Measurements from ENCODE around the gene ACER1. TPM values are rescaled to one million over a fixed set of nuclear protein-coding genes. Genes with fewer than 3 reads are reported as not detected.
A peak's percentile ranks its signal among the peaks of the same experiment; 100 is the strongest.

ACER1 gene, protein sequence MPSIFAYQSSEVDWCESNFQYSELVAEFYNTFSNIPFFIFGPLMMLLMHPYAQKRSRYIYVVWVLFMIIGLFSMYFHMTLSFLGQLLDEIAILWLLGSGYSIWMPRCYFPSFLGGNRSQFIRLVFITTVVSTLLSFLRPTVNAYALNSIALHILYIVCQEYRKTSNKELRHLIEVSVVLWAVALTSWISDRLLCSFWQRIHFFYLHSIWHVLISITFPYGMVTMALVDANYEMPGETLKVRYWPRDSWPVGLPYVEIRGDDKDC
- 0.38 to 0.66 TPM (median 0.39 TPM) in 3 replicates for polyA plus RNA-seq
- polyA plus RNA-seq (2011; ENCODE audit: low read depth), result 2.2 TPM
- polyA plus RNA-seq (2011; cell fraction: cytosol; rRNA removed), result 0.21 and 0.28 TPM in 2 replicates
- 0.75 and 1.0 TPM in 2 replicates for polyA plus RNA-seq (2011; cell fraction: nucleus; rRNA removed)
- polyA plus RNA-seq (2012; ENCODE audit: low replicate concordance), result 0.17 and 12.2 TPM in 2 replicates
- 0.90 to 1.0 TPM (median 0.92 TPM) in 3 replicates for polyA minus RNA-seq
- not detected for polyA minus RNA-seq (2011; cell fraction: cytosol; rRNA and poly(A)+ RNA removed)
- 0.54 and 1.1 TPM in 2 replicates for polyA minus RNA-seq (2011; cell fraction: nucleus; rRNA and poly(A)+ RNA removed)

DNA sequence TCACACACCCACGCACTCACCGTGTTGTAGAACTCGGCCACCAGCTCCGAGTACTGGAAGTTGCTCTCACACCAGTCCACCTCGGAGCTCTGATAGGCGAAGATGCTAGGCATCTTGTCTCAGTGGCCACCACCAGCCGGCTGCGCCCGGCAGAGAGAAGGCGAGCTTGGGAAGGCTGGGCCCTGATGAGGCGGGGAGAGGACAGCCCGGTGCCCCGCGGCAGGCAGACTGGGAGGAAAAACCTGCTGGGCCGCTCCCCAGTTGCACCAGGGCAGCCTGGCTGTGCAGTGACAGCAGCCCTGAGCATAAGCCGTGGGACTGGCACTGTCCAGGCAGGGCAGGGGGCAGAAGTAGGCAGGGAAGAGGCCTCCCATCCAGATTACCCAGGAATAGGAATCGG is at the start of gene ACER1:
Gene ACER1, minus strand, starts transcription at position 174 of the 400 bp plus-strand sequence. Its CDS starts 61 bp downstream, at position 113.
- Histone ChIP-seq H3K4me2 (ENCODE audit: control insufficient read depth, extremely low read depth, insufficient read depth, low read depth, low read length) (no peak within 1 kb of the TSS), H2AFZ (ENCODE audit: control insufficient read depth, low read length) (peak within 1 kb of the TSS; percentile 6), H3K36me3 (ENCODE audit: control insufficient read depth in 2 of 2, extremely low read depth in 1 of 2, insufficient read depth in 2 of 2, low read length in 2 of 2) (no peaks in the 10 kb centered on the region), H3K4me3 (ENCODE audit: control insufficient read depth in 2 of 3, extremely low read depth in 1 of 3, insufficient read depth in 2 of 3, low read depth in 1 of 3, low read length in 3 of 3) (no peak within 1 kb of the TSS), H3K27ac (ENCODE audit: control insufficient read depth, insufficient read depth, low read length) (no peak within 1 kb of the TSS), H3K9me1 (ENCODE audit: control insufficient read depth, extremely low read depth, insufficient read depth, low read length) (no peaks in the 10 kb centered on the region), H3K79me2 (ENCODE audit: control insufficient read depth, insufficient read depth, low read length) (no peaks in the 10 kb centered on the region), H3K4me1 (ENCODE audit: control insufficient read depth, extremely low read depth, insufficient read depth, low read length) (no peaks in the 10 kb centered on the region), H3K27me3 (ENCODE audit: control insufficient read depth, extremely low read depth, insufficient read depth, low read length) (peaks cover 5% of the 10 kb centered on the region), H3K9ac (ENCODE audit: control insufficient read depth, extremely low read depth, insufficient read depth, low read length) (no peak within 1 kb of the TSS), H3K9me3 (ENCODE audit: control insufficient read depth, low read depth, low read length) (no peaks in the 10 kb centered on the region), H4K20me1 (ENCODE audit: control insufficient read depth, extremely low read depth, insufficient read depth, low read length) (no peaks in the 10 kb centered on the region)
- TF ChIP-seq EZH2 (IDR thresholded peaks at IDR 0.05; ENCODE audit: low read length), result no peak
- TF ChIP-seq, protein P1, sequence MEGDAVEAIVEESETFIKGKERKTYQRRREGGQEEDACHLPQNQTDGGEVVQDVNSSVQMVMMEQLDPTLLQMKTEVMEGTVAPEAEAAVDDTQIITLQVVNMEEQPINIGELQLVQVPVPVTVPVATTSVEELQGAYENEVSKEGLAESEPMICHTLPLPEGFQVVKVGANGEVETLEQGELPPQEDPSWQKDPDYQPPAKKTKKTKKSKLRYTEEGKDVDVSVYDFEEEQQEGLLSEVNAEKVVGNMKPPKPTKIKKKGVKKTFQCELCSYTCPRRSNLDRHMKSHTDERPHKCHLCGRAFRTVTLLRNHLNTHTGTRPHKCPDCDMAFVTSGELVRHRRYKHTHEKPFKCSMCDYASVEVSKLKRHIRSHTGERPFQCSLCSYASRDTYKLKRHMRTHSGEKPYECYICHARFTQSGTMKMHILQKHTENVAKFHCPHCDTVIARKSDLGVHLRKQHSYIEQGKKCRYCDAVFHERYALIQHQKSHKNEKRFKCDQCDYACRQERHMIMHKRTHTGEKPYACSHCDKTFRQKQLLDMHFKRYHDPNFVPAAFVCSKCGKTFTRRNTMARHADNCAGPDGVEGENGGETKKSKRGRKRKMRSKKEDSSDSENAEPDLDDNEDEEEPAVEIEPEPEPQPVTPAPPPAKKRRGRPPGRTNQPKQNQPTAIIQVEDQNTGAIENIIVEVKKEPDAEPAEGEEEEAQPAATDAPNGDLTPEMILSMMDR (optimal IDR thresholded peaks at IDR 0.05 in 1 of 3, IDR thresholded peaks at IDR 0.05 in 1 of 3, conservative IDR thresholded peaks at IDR 0.05 in 1 of 3; ENCODE audit: extremely low read depth in 1 of 3, insufficient read depth in 2 of 3, low read length in 3 of 3), result no peak
- no peak for DNase-seq (ENCODE audit: low read depth, low spot score)
- dilution Hi-C loops (cut with MboI; ENCODE audit: extremely low pct_ligation_motif_present, low sequenced_read_pairs), result no loop called here
- FAIRE-seq, result no peak

DNA sequence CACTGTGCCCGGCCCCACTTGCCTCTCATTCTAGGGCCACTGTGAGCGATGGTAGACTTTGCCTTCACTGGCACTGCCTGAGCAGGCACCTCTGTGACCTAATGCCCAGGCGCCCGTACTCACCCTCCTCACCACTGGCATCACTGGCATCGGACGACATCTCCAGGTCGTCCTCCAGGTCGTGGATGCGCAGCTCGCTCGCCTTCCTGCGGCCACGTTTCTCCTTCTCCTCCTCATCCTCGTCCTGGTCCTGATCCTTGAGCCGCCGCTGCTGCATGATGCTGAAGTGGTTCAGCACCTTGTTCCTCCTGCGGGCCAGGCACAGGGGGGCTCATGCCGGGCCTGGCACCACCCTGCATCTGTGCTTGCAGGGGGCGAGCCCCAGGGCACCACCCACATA is 49.8 kb upstream of the ACER1 start:
- FAIRE-seq, result no peak
- Histone ChIP-seq H3K27me3 (ENCODE audit: control insufficient read depth, extremely low read depth, insufficient read depth, low read length) (no peaks in the 10 kb centered on the region), H3K9ac (ENCODE audit: control insufficient read depth, extremely low read depth, insufficient read depth, low read length) (no peak overlapping the region), H3K27ac (ENCODE audit: control insufficient read depth, insufficient read depth, low read length) (no peak overlapping the region), H3K9me1 (ENCODE audit: control insufficient read depth, extremely low read depth, insufficient read depth, low read length) (no peaks in the 10 kb centered on the region), H3K79me2 (ENCODE audit: control insufficient read depth, insufficient read depth, low read length) (peaks cover 2% of the 10 kb centered on the region), H4K20me1 (ENCODE audit: control insufficient read depth, extremely low read depth, insufficient read depth, low read length) (no peaks in the 10 kb centered on the region), H3K9me3 (ENCODE audit: control insufficient read depth, low read depth, low read length) (no peaks in the 10 kb centered on the region), H3K4me2 (ENCODE audit: control insufficient read depth, extremely low read depth, insufficient read depth, low read depth, low read length) (no peak overlapping the region), H3K4me3 (ENCODE audit: control insufficient read depth in 2 of 3, extremely low read depth in 1 of 3, insufficient read depth in 2 of 3, low read depth in 1 of 3, low read length in 3 of 3) (no peak overlapping the region), H3K4me1 (ENCODE audit: control insufficient read depth, extremely low read depth, insufficient read depth, low read length) (no peaks in the 10 kb centered on the region), H2AFZ (ENCODE audit: control insufficient read depth, low read length) (no peak overlapping the region), H3K36me3 (ENCODE audit: control insufficient read depth in 2 of 2, extremely low read depth in 1 of 2, insufficient read depth in 2 of 2, low read length in 2 of 2) (peaks cover 43 to 47% of the 10 kb centered on the region in 2 experiments)
- dilution Hi-C loops (cut with MboI; ENCODE audit: extremely low pct_ligation_motif_present, low sequenced_read_pairs), result no loop called here
- no peak for DNase-seq (ENCODE audit: low read depth, low spot score)
- TF ChIP-seq, protein P1 (optimal IDR thresholded peaks at IDR 0.05 in 1 of 3, IDR thresholded peaks at IDR 0.05 in 1 of 3, conservative IDR thresholded peaks at IDR 0.05 in 1 of 3; ENCODE audit: extremely low read depth in 1 of 3, insufficient read depth in 2 of 3, low read length in 3 of 3), result no peak
- no peak for TF ChIP-seq EZH2 (IDR thresholded peaks at IDR 0.05; ENCODE audit: low read length)

All from keratinocyte (primary cell).